GM12892 (cell line): ENCODE measurements around the gene AAMP.

Experiments
- POLR2A ChIP-seq: IDR thresholded peaks from 2 replicates; pipeline ENCODE4 v1.6.1; 2011; ENCODE audit warnings: low read depth, low read length, control low read depth
- POLR2AphosphoS5 ChIP-seq: IDR thresholded peaks from 2 replicates; pipeline ENCODE4 v1.6.1; 2011; ENCODE audit warnings: low read depth, low read length, control low read depth

DNA sequence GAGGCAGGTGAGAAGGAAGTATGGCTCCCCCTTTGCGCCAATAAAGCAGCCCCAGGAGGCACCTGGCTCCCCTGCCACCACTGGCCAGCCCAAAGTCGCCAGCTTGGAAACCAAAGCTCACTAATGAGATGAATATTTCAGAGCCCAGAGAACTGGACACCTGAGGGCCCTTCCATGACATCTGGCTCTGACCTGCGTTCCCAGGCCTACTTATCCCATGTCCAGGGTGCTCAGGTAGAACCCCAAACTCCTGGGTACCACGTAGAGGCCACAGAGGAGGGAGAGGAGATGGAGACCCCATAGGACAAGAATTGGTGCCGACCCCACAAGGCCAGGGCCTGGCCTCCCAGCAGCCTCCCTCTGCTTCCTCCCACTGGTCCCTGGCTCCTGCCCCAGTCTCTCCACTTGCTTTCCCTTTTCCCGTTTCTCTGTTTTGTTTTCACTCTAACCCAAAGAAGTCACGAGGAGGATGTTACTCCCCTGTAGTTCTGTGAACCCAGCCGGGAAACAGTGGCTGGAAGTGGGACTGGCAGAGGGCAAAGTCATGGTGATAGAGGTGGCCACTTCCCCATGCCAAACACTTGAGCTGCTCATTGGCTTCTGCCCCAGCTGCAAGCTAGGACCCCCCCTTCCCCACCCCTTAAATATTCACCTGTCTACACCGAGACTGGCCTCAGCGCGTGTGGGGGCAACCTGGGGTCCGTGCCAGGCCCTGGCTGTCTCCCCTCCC lies 21.5 kb upstream of the AAMP start:
- TF ChIP-seq POLR2AphosphoS5 = no peak
- TF ChIP-seq POLR2A = no peak
